Stimulated activated naive B cell treated with anti-CD40 and anti-IgM and Interleukin-4, amounts not matched to agents 10 μg/mL and 1 μg/mL and 100 μg/mL, for 72 hours (primary cell): Measurements from ENCODE around the gene PLEKHG3.

Experiments
- ATAC-seq, 2 donors: fragments of 150-1000 bp; cut with Tn5 transposase; replicated peaks; 2 replicates each; pipeline ENCODE4 v1.10.0; 2021; ENCODE audit warnings: moderate library complexity in 1 of 2
- DNase-seq: peaks from one replicate; pipeline ENCODE4 v3.0.0; 2021
- H3K27ac Mint-ChIP-seq: one replicate; pipeline ENCODE4 v1.8.0; 2022; ENCODE audit warnings: mild to moderate bottlenecking, mixed read lengths
- H3K27me3 Mint-ChIP-seq, 2 donors: one replicate each; pipeline ENCODE4 v1.8.0; 2022; ENCODE audit warnings: mixed read lengths in 2 of 2
- H3K36me3 Mint-ChIP-seq, 2 donors: one replicate each; pipeline ENCODE4 v1.8.0; 2022; ENCODE audit warnings: mixed read lengths in 2 of 2, mild to moderate bottlenecking in 1 of 2
- H3K4me1 Mint-ChIP-seq, 2 donors: one replicate each; pipeline ENCODE4 v1.8.0; 2022; ENCODE audit warnings: mixed read lengths in 2 of 2, mild to moderate bottlenecking in 1 of 2
- H3K4me3 Mint-ChIP-seq, 2 donors: one replicate each; pipeline ENCODE4 v1.8.0; 2022; ENCODE audit warnings: mild to moderate bottlenecking in 2 of 2, mixed read lengths in 2 of 2, moderate library complexity in 1 of 2
- H3K9me3 Mint-ChIP-seq, 2 donors: one replicate each; pipeline ENCODE4 v1.8.0; 2022; ENCODE audit warnings: mixed read lengths in 2 of 2, mild to moderate bottlenecking in 1 of 2

The PLEKHG3 gene

GRCh38 chr14:64731141-64731581, 26.9 kb downstream of the PLEKHG3 start:
- Mint-ChIP-seq H3K27me3 (no peaks in the 10 kb centered on the region), H3K9me3 (no peaks in the 10 kb centered on the region), H3K36me3 (no peaks in the 10 kb centered on the region), H3K27ac (no peak overlapping the region), H3K4me1 (no peaks in the 10 kb centered on the region), H3K4me3 (no peak overlapping the region)
- ATAC-seq (no peak), DNase-seq (no peak)

- Mint-ChIP-seq H3K27me3 (no peaks in the 10 kb centered on the region), H3K4me3 (no peak overlapping the region), H3K9me3 (no peaks in the 10 kb centered on the region), H3K4me1 (no peaks in the 10 kb centered on the region), H3K27ac (no peak overlapping the region), H3K36me3 (no peaks in the 10 kb centered on the region)
- no peak for ATAC-seq
- DNase-seq: no peak
Observed at GRCh38 chr14:64732066-64732465, 27.8 kb downstream of the PLEKHG3 start.

- Mint-ChIP-seq H3K4me1 (no peaks in the 10 kb centered on the region), H3K27me3 (no peaks in the 10 kb centered on the region), H3K27ac (no peak overlapping the region), H3K36me3 (no peaks in the 10 kb centered on the region), H3K9me3 (no peaks in the 10 kb centered on the region), H3K4me3 (no peak overlapping the region)
- ATAC-seq (no peak), DNase-seq (no peak)
Observed at GRCh38 chr14:64732536-64733120, 28.4 kb downstream of the PLEKHG3 start.

DNA sequence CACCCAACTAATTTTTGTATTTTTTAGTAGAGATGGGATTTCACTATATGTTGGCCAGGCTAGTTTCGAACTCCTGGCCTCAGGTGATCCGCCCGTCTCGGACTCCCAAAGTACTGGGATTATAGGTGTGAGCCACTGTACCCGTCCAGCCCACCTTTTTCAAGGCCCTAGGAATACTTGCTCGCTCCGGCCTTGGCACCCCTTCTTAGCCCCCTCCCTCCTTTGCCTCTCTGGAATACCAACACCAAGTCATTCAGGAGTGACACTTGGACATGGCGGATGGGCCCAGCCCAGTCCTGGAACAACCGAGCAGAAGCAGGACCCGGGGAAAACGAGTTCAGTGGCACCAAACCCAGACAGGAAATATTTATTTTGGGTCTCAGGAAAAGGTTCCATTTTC, 29.1 kb downstream of the PLEKHG3 start:
- ATAC-seq (no peak), DNase-seq (no peak)
- H3K4me1 Mint-ChIP-seq: no peaks in the 10 kb centered on the region
- no peaks in the 10 kb centered on the region for H3K27me3 Mint-ChIP-seq
- H3K4me3 Mint-ChIP-seq: no peak overlapping the region
- no peaks in the 10 kb centered on the region for H3K36me3 Mint-ChIP-seq
- H3K27ac Mint-ChIP-seq: no peak overlapping the region
- no peaks in the 10 kb centered on the region for H3K9me3 Mint-ChIP-seq

DNA sequence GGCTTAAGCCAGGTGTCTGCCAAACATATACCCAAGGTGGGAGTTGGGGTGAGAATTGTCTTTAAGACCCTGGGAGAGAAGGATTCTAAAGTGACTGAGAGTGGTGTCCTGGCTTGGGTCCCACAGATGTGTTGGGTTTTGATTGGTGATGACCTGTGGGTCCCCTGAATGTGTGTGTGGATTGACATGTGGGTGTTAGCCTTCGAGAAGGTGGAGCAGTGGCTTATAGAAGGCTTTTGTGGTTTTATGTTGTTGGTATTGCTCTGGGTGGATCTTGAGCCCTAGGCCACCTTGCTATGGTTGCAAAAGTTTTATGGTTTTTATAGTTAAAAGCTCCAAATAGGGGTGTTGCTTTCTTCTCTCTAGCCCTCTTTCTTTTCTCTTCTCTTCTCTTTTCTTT, 29.7 kb downstream of the PLEKHG3 start:
- no peak overlapping the region for H3K27ac Mint-ChIP-seq
- no peaks in the 10 kb centered on the region for H3K9me3 Mint-ChIP-seq

GRCh38 chr14:64734990-64735389, 30.8 kb downstream of the PLEKHG3 start:
- no peak overlapping the region for H3K27ac Mint-ChIP-seq
- DNase-seq (no peak), ATAC-seq (no peak)
- H3K36me3 Mint-ChIP-seq: no peaks in the 10 kb centered on the region
- H3K4me3 Mint-ChIP-seq: no peak overlapping the region
- H3K27me3 Mint-ChIP-seq: no peaks in the 10 kb centered on the region
- no peaks in the 10 kb centered on the region for H3K4me1 Mint-ChIP-seq
- no peaks in the 10 kb centered on the region for H3K9me3 Mint-ChIP-seq

More for the DNA sequence above, 29.7 kb downstream of the PLEKHG3 start:
- DNase-seq (no peak), ATAC-seq (no peak)
- Mint-ChIP-seq H3K4me1 (no peaks in the 10 kb centered on the region), H3K27me3 (no peaks in the 10 kb centered on the region), H3K4me3 (no peak overlapping the region), H3K36me3 (no peaks in the 10 kb centered on the region)

- Mint-ChIP-seq H3K9me3 (no peaks in the 10 kb centered on the region), H3K4me1 (no peaks in the 10 kb centered on the region), H3K27me3 (no peaks in the 10 kb centered on the region), H3K36me3 (no peaks in the 10 kb centered on the region), H3K27ac (no peak overlapping the region), H3K4me3 (no peak overlapping the region)
- ATAC-seq (no peak), DNase-seq (no peak)
Observed at GRCh38 chr14:64736271-64737169, 32.3 kb downstream of the PLEKHG3 start.

DNA sequence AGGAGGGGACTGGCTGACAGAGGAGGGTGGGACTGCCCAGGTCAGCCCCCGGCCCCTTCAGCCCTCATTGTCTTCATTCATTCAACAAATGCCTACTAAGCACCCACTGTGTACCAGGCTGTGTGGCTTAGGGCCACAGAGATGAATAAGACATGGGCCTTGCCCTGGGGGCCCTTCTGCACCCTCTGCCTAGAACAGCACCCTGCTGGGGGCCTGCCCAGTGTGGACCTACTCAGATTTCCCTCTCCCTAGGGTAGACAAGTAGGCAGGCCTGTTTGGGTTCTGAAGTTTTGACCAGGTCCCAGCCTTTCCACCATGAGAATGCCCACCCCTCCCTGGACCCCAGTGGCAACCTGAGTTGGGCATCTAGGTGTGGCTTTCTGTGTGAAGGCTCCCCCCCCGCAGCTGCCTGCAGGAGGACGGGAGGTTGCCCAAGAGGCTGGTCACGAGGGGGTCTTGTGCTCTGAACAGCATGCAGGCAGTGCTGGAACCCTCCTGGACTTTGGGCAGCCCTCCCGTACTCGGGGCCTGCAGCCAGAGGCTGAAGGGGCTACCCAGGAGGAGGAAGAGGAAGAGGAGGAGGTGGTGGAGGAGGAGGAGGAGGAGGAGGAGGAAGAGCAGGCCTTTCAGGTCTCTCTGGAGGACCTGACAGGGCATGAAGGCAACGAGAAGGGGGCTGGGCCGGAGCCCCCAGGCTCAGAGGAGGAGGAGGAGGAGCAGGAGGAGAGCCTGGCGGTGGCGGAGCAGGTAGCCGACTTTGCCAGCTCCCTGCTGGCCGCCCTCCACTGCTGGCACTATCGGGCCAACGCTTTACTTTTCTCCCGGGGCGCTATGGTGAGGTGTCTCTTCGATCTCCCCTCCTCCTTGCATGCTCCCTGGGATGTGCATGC, 33.4 kb downstream of the PLEKHG3 start:
- H3K9me3 Mint-ChIP-seq: no peaks in the 10 kb centered on the region
- H3K36me3 Mint-ChIP-seq: no peaks in the 10 kb centered on the region
- H3K27ac Mint-ChIP-seq: no peak overlapping the region
- no peak for DNase-seq
- no peaks in the 10 kb centered on the region for H3K27me3 Mint-ChIP-seq
- ATAC-seq: no peak
- H3K4me3 Mint-ChIP-seq: no peak overlapping the region
- H3K4me1 Mint-ChIP-seq: no peaks in the 10 kb centered on the region

GRCh38 chr14:64738281-64738804, 34.1 kb downstream of the PLEKHG3 start:
- no peaks in the 10 kb centered on the region for H3K4me1 Mint-ChIP-seq
- no peaks in the 10 kb centered on the region for H3K36me3 Mint-ChIP-seq
- no peak overlapping the region for H3K4me3 Mint-ChIP-seq

GRCh38 chr14:64741200-64741599, 37.0 kb downstream of the PLEKHG3 start:
- Mint-ChIP-seq H3K4me3 (no peak overlapping the region), H3K27ac (no peak overlapping the region), H3K9me3 (no peaks in the 10 kb centered on the region), H3K4me1 (no peaks in the 10 kb centered on the region), H3K27me3 (no peaks in the 10 kb centered on the region), H3K36me3 (no peaks in the 10 kb centered on the region)
- DNase-seq: no peak
- ATAC-seq: no peak

More at GRCh38 chr14:64738281-64738804, 34.1 kb downstream of the PLEKHG3 start:
- DNase-seq (no peak), ATAC-seq (no peak)
- Mint-ChIP-seq H3K27ac (no peak overlapping the region), H3K9me3 (no peaks in the 10 kb centered on the region), H3K27me3 (no peaks in the 10 kb centered on the region)

DNA sequence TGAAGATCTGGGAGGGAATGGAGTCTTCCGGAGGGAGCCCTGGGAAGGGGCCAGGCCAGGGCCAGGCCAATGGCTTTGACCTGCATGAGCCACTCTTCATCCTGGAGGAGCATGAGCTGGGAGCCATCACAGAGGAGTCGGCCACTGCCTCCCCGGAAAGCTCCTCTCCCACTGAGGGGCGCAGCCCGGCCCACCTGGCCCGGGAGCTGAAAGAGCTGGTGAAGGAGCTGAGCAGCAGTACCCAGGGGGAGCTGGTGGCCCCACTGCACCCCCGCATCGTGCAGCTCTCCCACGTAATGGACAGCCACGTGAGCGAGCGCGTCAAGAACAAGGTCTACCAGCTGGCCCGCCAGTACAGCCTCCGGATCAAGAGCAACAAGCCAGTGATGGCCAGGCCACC, 37.7 kb downstream of the PLEKHG3 start:
- no peaks in the 10 kb centered on the region for H3K27me3 Mint-ChIP-seq
- H3K4me1 Mint-ChIP-seq: no peaks in the 10 kb centered on the region
- H3K36me3 Mint-ChIP-seq: no peaks in the 10 kb centered on the region

GRCh38 chr14:64743061-64743460, 38.8 kb downstream of the PLEKHG3 start:
- H3K9me3 Mint-ChIP-seq: no peaks in the 10 kb centered on the region
- no peaks in the 10 kb centered on the region for H3K4me1 Mint-ChIP-seq
- no peaks in the 10 kb centered on the region for H3K27me3 Mint-ChIP-seq
- ATAC-seq: no peak
- H3K36me3 Mint-ChIP-seq: no peaks in the 10 kb centered on the region
- H3K27ac Mint-ChIP-seq: no peak overlapping the region
- DNase-seq: no peak
- no peak overlapping the region for H3K4me3 Mint-ChIP-seq

More for the DNA sequence above, 37.7 kb downstream of the PLEKHG3 start:
- H3K9me3 Mint-ChIP-seq: no peaks in the 10 kb centered on the region
- H3K4me3 Mint-ChIP-seq: no peak overlapping the region
- no peak for DNase-seq
- no peak for ATAC-seq
- peak overlapping the region; percentile 4 for H3K27ac Mint-ChIP-seq

- no peak for ATAC-seq
- Mint-ChIP-seq H3K36me3 (no peaks in the 10 kb centered on the region), H3K9me3 (no peaks in the 10 kb centered on the region), H3K4me1 (no peaks in the 10 kb centered on the region), H3K4me3 (no peak overlapping the region), H3K27ac (no peak overlapping the region), H3K27me3 (no peaks in the 10 kb centered on the region)
- no peak for DNase-seq
Observed at GRCh38 chr14:64745511-64746091, 41.4 kb downstream of the PLEKHG3 start.
